Measurements from ENCODE around the gene PLEKHH2.

DNA sequence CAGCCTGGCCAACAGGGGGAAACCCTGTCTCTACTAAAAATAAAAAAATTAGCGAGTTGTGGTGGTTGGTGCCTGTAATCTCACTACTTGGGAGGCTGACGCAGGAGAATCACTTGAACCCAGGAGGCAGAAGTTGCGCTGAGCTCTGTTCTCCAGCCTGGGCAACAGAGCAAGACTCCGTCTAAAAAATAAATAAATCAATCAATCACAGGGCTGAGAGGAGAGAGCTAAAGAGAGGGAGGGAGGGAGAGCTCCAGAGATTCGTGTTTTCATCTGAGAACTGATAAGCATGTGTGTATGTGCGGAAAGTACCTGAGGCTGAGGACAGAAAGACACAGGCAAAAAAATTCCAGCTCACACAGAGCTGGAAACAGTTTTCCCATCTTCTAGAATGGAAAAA, 99.6 kb downstream of the PLEKHH2 start:
- TF ChIP-seq, protein P1, sequence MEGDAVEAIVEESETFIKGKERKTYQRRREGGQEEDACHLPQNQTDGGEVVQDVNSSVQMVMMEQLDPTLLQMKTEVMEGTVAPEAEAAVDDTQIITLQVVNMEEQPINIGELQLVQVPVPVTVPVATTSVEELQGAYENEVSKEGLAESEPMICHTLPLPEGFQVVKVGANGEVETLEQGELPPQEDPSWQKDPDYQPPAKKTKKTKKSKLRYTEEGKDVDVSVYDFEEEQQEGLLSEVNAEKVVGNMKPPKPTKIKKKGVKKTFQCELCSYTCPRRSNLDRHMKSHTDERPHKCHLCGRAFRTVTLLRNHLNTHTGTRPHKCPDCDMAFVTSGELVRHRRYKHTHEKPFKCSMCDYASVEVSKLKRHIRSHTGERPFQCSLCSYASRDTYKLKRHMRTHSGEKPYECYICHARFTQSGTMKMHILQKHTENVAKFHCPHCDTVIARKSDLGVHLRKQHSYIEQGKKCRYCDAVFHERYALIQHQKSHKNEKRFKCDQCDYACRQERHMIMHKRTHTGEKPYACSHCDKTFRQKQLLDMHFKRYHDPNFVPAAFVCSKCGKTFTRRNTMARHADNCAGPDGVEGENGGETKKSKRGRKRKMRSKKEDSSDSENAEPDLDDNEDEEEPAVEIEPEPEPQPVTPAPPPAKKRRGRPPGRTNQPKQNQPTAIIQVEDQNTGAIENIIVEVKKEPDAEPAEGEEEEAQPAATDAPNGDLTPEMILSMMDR (IDR thresholded peaks at IDR 0.05) = no peak
- no peak for TF ChIP-seq POLR2AphosphoS5 (IDR thresholded peaks at IDR 0.05)
- TF ChIP-seq EP300 (IDR thresholded peaks at IDR 0.05) = no peak

Data from suprapubic skin (tissue), 4 donors.